ENCODE results near the gene CEP192. TPM values are rescaled to one million over a fixed set of nuclear protein-coding genes. Genes with fewer than 3 reads are reported as not detected.
A peak's percentile ranks its signal among the peaks of the same experiment; 100 is the strongest.

The CEP192 gene
- total RNA-seq, 1 donor from 2014 or later: 58.7 TPM

DNA sequence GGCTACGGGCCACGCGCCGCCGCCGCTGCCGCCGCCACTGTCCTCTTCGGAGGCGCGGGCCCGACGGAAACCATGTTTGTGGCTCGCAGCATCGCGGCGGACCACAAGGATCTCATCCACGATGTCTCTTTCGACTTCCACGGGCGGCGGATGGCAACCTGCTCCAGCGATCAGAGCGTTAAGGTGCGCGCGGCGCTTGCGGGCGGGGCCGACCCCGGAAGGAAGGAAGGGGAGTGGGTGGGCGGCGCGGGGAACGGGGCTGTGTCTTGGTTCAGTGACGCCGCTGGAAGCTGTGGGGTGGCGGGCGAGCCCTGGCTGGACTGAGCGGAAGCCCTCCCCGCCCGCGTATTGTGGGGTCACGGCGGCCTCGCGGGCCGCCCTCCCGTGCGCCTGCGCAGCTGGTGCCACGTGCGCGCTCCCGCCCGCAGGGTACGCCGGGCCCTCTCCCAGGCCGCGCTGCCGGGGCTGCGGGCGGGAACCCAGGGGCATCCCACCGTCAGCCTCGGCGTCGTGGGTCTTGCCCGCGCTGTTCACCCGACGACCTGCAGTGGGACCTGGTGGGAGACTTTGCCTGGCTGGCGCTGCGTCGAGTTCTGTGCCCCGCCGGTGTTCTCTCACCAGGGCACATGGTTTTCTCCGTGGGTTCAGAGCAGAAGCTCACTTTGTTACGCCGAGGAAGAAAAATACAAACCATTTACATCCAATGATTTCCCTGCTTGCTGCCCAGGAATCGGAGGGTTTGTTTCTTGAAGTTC lies 42.9 kb upstream of the CEP192 start:
- peak; percentile 87 for DNase-seq (ENCODE audit: low spot score)
- peaks cover 4% of the 10 kb centered on the region for H3K27me3 Mint-ChIP-seq (ENCODE audit: insufficient read depth, low read depth)
- H3K9me3 ChIP-seq (ENCODE audit: low read depth): no peaks in the 10 kb centered on the region
- H3K27me3 ChIP-seq: no peaks in the 10 kb centered on the region
- peak overlapping the region; percentile 87 for H2AFZ ChIP-seq (replicated peaks)
- peaks cover 32% of the 10 kb centered on the region for H3F3A ChIP-seq (ENCODE audit: low read depth)
- H3K4me1 Mint-ChIP-seq: peaks cover 19% of the 10 kb centered on the region
- no peaks in the 10 kb centered on the region for H4K20me1 ChIP-seq (ENCODE audit: low read depth)
- H3K4me1 ChIP-seq: peaks cover 6% of the 10 kb centered on the region
- H3K79me2 ChIP-seq (ENCODE audit: low read depth): peaks cover 46% of the 10 kb centered on the region
- peak overlapping the region; percentile 71 for H3K4me2 ChIP-seq
- H3K4me3 Mint-ChIP-seq: peak overlapping the region; percentile 95
- H3K36me3 Mint-ChIP-seq: peaks cover 25% of the 10 kb centered on the region
- H3K27ac ChIP-seq: peak overlapping the region; percentile 92
- peak overlapping the region; percentile 87 for H3K27ac Mint-ChIP-seq
- peak overlapping the region; percentile 63 for H3K4me3 ChIP-seq
- TF ChIP-seq EZH2phosphoT487 (IDR thresholded peaks at IDR 0.05): no peak
- TF ChIP-seq EZH2 (IDR thresholded peaks at IDR 0.05): no peak
- TF ChIP-seq, protein P1, sequence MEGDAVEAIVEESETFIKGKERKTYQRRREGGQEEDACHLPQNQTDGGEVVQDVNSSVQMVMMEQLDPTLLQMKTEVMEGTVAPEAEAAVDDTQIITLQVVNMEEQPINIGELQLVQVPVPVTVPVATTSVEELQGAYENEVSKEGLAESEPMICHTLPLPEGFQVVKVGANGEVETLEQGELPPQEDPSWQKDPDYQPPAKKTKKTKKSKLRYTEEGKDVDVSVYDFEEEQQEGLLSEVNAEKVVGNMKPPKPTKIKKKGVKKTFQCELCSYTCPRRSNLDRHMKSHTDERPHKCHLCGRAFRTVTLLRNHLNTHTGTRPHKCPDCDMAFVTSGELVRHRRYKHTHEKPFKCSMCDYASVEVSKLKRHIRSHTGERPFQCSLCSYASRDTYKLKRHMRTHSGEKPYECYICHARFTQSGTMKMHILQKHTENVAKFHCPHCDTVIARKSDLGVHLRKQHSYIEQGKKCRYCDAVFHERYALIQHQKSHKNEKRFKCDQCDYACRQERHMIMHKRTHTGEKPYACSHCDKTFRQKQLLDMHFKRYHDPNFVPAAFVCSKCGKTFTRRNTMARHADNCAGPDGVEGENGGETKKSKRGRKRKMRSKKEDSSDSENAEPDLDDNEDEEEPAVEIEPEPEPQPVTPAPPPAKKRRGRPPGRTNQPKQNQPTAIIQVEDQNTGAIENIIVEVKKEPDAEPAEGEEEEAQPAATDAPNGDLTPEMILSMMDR (IDR thresholded peaks at IDR 0.05): no peak
- H3K9ac ChIP-seq: no peak overlapping the region
- H3K36me3 ChIP-seq: peaks cover 5% of the 10 kb centered on the region
- H3K9me3 Mint-ChIP-seq: peaks cover 11% of the 10 kb centered on the region

DNA sequence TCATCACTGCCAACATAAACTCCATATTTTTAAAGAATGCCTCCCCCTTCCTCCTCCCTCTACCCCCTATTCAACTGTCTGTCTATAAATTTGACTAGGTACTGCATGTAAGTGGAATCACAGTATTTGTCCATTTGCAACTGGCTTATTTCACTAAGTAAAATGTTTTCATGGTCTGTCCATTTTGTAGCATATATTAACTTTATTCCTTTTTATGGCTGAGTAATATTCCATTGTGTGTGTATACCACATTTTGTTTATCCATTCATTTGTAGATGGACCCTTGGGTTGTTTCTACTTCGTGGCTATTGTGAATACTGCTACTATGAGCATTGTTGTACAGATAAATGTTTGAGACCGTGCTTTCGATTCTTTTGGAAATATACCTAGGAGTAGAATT lies 32.7 kb upstream of the CEP192 start:
- no peak overlapping the region for H3K4me3 ChIP-seq
- peaks cover 31% of the 10 kb centered on the region for H3K36me3 Mint-ChIP-seq

DNA sequence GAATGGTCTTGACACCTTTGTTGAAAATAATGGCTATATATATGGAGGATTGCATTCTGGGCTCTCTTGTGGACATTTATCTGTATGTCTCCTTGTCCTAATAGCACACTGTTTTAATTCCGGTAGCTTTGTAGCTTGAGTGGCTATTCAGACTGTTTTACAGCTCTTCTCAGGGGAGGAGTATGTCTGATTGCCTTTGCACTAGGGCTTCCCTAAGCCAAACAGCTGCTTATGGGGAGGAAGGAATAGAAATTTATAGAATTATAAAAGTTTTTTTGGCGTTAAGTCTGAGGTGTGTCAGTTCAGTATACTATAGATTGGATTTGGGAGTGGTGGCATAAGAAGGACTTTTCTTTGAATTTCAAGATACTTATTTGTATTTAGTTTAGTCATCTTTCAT lies 30.8 kb upstream of the CEP192 start:
- H3K36me3 ChIP-seq: peaks cover 22% of the 10 kb centered on the region
- no peaks in the 10 kb centered on the region for H3K27me3 Mint-ChIP-seq (ENCODE audit: insufficient read depth, low read depth)

More for the DNA sequence above, 32.7 kb upstream of the CEP192 start:
- no peak for TF ChIP-seq EZH2 (IDR thresholded peaks at IDR 0.05)
- Mint-ChIP-seq H3K4me1 (no peaks in the 10 kb centered on the region), H3K9me3 (peaks cover 2% of the 10 kb centered on the region), H3K4me3 (no peak overlapping the region), H3K27ac (no peak overlapping the region), H3K27me3 (ENCODE audit: insufficient read depth, low read depth) (no peaks in the 10 kb centered on the region)
- Histone ChIP-seq H2AFZ (replicated peaks) (no peak overlapping the region), H3K4me1 (no peaks in the 10 kb centered on the region), H3K4me2 (no peak overlapping the region), H3K79me2 (ENCODE audit: low read depth) (peaks cover 47% of the 10 kb centered on the region), H3K27me3 (no peaks in the 10 kb centered on the region), H3K9me3 (ENCODE audit: low read depth) (no peaks in the 10 kb centered on the region), H3K27ac (no peak overlapping the region), H3K9ac (no peak overlapping the region), H3F3A (ENCODE audit: low read depth) (no peaks in the 10 kb centered on the region), H4K20me1 (ENCODE audit: low read depth) (peaks cover 10% of the 10 kb centered on the region), H3K36me3 (peaks cover 11% of the 10 kb centered on the region)
- no peak for DNase-seq (ENCODE audit: low spot score)

More for the DNA sequence above, 30.8 kb upstream of the CEP192 start:
- Histone ChIP-seq H3K9ac (no peak overlapping the region), H2AFZ (replicated peaks) (no peak overlapping the region), H3K4me3 (no peak overlapping the region), H4K20me1 (ENCODE audit: low read depth) (peaks cover 10% of the 10 kb centered on the region), H3K27ac (no peak overlapping the region), H3K27me3 (no peaks in the 10 kb centered on the region), H3K4me1 (no peaks in the 10 kb centered on the region), H3K4me2 (no peak overlapping the region), H3F3A (ENCODE audit: low read depth) (no peaks in the 10 kb centered on the region), H3K79me2 (ENCODE audit: low read depth) (peaks cover 37% of the 10 kb centered on the region), H3K9me3 (ENCODE audit: low read depth) (no peaks in the 10 kb centered on the region)
- H3K4me3 Mint-ChIP-seq: no peak overlapping the region
- no peak overlapping the region for H3K27ac Mint-ChIP-seq
- H3K36me3 Mint-ChIP-seq: peaks cover 38% of the 10 kb centered on the region
- DNase-seq (ENCODE audit: low spot score): no peak
- peaks cover 2% of the 10 kb centered on the region for H3K9me3 Mint-ChIP-seq
- TF ChIP-seq, protein P1 (IDR thresholded peaks at IDR 0.05): no peak
- TF ChIP-seq EZH2phosphoT487 (IDR thresholded peaks at IDR 0.05) (no peak), EZH2 (IDR thresholded peaks at IDR 0.05) (no peak)
- H3K4me1 Mint-ChIP-seq: no peaks in the 10 kb centered on the region
